GM23338 (cell line): ENCODE measurements around the gene ECHDC3.

Experiments used
- CREB1 ChIP-seq: fragments of 250-450 bp; sonication (Bioruptor Pico); IDR thresholded peaks from 2 replicates; pipeline ENCODE4 v1.5.0; 2020; ENCODE audit warnings: low read depth, mild to moderate bottlenecking, moderate library complexity
- EZH2 ChIP-seq: fragments of 200-600 bp; sonication (generic); IDR thresholded peaks from one replicate; pipeline ENCODE4 v1.8.0; 2017; ENCODE audit warnings: antibody characterized with exemption, mild to moderate bottlenecking, low read depth; ENCODE audit not compliant: unreplicated experiment
- EZH2phosphoT487 ChIP-seq: fragments of 200-600 bp; sonication (generic); IDR thresholded peaks from one replicate; pipeline ENCODE4 v1.8.1; 2018; ENCODE audit warnings: antibody characterized with exemption; ENCODE audit not compliant: unreplicated experiment
- JUNB ChIP-seq: IDR thresholded peaks from one replicate; pipeline ENCODE4 v1.6.1; 2016; ENCODE audit warnings: antibody characterized with exemption; ENCODE audit not compliant: unreplicated experiment
- POLR2AphosphoS5 ChIP-seq: IDR thresholded peaks from 2 replicates; pipeline ENCODE4 v1.6.1; 2016; ENCODE audit warnings: antibody characterized with exemption, low read depth
- ZNF462 ChIP-seq: fragments of 250-450 bp; sonication (Bioruptor Pico); IDR thresholded peaks from 2 replicates; pipeline ENCODE4 v1.5.0; 2020; ENCODE audit warnings: mild to moderate bottlenecking, moderate library complexity
- TF ChIP-seq, protein P1 (sequence below), 2 experiments: fragments of 200-600 bp in 1 of 2; sonication (generic) in 1 of 2; conservative IDR thresholded peaks; 2 replicates each; pipeline versions ENCODE4 v1.5.1 to v1.6.1; 2016 to 2017; ENCODE audit warnings: antibody characterized with exemption in 2 of 2, low read depth in 2 of 2, mild to moderate bottlenecking in 2 of 2, moderate library complexity in 1 of 2

- TF ChIP-seq, protein P1, sequence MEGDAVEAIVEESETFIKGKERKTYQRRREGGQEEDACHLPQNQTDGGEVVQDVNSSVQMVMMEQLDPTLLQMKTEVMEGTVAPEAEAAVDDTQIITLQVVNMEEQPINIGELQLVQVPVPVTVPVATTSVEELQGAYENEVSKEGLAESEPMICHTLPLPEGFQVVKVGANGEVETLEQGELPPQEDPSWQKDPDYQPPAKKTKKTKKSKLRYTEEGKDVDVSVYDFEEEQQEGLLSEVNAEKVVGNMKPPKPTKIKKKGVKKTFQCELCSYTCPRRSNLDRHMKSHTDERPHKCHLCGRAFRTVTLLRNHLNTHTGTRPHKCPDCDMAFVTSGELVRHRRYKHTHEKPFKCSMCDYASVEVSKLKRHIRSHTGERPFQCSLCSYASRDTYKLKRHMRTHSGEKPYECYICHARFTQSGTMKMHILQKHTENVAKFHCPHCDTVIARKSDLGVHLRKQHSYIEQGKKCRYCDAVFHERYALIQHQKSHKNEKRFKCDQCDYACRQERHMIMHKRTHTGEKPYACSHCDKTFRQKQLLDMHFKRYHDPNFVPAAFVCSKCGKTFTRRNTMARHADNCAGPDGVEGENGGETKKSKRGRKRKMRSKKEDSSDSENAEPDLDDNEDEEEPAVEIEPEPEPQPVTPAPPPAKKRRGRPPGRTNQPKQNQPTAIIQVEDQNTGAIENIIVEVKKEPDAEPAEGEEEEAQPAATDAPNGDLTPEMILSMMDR (conservative IDR thresholded peaks at IDR 0.05; ENCODE audit: low read depth in 2 of 2): no peak
- TF ChIP-seq POLR2AphosphoS5 (no peak), EZH2 (no peak), EZH2phosphoT487 (no peak), ZNF462 (no peak), JUNB (no peak), CREB1 (CRISPR knock-in tag) (no peak)
Measured at GRCh38 chr10:11748866-11749265, 6.7 kb downstream of the ECHDC3 start.
